ENCODE results near the gene TNS1.

TNS1 gene

DNA sequence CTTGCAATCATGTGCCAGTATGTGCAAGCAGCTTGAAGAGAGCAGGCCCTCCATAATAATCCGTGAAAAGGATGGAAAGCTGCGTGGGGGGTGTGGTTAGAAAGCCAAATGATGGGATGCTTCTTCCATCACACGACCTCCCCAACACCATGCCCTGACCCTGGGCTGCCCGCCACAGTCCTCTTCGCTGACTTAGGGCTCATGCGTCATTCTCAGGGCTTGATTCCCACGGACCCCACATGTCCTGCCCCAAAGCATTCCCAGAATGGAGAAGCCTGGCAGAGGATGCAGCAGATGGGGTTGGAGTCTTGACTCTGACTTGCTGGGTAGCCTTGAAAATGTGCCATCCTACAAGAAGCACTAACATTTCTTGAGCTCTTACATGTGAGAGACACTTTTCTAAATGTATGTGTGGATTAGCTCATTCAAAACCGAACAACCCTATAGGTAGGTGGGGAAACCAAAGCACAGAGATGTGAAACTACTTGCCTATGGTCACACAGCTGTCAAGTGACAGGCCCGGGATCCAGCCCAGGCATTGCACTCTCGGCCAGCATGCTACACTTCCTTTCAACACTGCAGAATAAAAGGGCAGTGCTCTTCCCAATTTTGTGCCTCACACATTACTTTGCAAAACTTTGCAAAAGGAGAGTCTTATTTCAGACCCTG lies 3.7 kb downstream of the TNS1 start:
- no peak for DNase-seq (ENCODE audit: low spot score)

DNA sequence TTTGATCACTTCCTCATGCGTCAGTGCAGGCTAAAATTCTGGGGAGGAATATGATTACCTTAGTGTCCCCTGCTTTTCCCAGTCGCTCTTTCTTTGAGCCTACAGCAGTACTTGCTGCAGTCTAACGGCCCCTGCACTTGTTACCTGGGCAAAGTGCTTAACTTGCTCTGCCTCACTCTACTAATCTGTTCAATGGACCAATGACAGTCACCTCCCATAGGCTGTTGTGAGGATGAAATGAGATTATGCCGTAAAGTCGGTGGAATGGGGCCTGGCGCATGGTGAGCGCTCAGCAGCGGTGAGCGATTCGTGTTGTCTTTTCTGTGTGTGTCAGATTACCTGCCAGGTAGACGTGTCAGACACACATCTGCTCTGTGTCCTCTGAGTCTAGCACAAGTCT lies 5.3 kb downstream of the TNS1 start:
- no peak for DNase-seq (ENCODE audit: low spot score)

DNA sequence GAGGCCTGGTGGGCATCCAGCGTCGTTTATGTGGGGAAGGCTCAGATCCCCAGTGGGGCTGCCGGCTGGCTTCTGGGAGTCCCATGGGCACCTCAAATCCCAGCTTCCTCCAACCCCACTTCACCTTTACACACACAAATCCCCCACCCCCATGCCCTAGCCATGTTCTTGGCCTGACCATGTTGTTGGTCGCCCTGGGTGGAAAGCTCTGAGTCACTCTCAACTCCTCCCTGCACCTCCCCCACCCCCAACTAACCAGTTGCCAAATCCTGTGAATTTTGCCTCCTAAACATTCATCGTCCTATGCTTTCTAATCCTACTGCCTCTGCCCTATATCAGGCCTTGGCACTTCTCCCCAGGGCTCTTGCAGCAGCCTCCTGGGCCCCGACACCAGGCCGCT lies 6.4 kb downstream of the TNS1 start:
- DNase-seq (ENCODE audit: low spot score): no peak

DNA sequence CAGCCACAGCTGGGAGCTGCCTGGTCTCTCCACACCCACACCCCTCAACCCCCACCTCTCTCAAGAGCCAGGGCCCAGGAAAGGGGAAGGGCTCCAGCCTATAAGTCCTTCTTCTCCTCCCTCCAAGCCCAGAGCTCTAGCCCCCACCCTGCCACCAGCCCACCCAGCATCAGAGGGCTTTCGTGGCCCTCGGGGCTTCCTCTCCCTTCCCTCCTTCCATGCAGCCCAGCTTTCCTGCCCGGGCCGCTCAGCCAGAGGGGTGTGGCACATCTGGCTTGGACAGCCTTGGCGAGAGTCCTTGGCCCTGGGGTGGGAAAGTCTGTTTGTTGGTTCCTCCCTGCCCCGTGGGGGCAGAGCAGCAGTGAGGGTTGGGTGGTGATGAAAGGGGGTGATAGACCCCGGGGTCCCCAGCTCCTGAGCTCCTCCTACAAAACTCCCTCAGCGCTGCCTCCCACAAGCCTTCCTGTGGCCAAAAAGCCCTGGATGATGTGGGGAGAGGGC lies 7.0 kb downstream of the TNS1 start:
- peak; percentile 66 for DNase-seq (ENCODE audit: low spot score)

DNA sequence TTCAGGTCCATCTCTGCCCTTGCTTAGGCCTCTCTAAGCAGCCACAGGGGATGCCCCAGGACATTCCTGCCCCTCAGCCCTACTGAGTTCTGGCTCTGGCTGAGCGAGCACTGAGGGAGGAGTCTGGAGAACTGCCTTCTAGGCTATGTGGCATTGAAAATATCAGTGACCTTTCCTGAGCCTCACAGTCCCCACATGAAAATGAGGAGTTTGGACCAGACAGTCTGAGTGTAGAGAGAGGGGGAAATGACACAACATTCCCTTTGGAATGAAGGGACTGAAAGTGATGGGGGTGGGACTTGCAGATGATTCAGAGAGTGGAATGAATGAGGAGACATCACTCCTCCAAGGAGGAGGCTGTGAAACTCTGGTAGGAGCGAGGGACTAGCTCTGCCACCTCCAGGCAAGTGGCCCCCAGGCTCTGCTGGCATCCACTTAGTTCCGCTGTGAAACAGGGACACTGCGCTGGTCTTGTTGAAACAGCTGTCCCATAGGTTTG lies 8.0 kb downstream of the TNS1 start:
- no peak for DNase-seq (ENCODE audit: low spot score)

DNA sequence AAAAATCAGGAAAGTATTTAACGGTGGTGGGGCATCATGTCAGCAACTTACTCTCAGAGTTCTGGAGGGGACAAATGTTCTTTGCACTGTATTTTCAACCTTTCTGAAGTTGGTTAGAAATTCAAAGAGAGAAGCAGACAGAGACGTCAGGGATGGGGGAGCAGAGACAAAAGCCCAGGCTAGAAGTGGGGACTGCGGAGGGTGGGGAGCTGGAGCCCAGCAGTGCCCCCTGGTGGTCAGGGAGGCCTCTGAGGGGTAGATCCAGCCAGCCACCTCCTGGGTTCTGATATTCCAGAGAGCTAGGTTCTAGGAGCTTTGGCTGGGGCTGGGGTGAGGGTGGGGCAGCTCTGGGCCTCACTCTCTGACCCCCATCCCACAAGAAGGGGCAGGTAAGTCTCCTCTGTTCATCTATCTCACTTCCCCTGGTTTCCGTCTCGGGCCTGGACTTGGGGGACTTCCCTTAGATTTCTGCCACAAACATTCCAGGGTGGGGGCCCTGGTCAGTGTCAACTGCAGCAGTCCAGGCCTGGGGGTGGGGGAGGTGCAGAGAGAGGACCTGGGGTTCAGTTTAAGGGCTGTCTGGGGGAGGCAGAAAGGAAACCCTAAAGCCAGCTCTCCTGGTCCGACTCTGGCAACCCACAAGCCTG lies 8.9 kb downstream of the TNS1 start:
- DNase-seq (ENCODE audit: low spot score): peak; percentile 85

DNA sequence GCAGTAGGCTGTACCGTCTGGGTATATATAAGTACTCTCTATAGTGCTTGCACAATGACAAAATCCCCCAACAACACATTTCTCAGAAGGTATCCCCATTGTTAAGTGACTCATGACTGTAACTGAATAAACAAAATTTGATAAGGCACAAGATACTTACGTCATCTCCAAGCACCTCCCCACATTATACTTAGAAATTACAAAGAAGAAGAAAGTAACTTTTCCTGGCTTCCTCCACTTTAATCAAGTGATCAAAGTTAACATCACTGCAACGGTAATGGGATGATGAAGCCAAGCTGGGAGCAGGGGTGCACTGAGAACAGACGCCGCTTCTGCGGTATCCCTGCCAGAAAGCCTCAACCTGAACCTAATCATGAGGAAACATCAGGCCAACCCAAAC lies 9.7 kb downstream of the TNS1 start:
- DNase-seq (ENCODE audit: low spot score): no peak

DNA sequence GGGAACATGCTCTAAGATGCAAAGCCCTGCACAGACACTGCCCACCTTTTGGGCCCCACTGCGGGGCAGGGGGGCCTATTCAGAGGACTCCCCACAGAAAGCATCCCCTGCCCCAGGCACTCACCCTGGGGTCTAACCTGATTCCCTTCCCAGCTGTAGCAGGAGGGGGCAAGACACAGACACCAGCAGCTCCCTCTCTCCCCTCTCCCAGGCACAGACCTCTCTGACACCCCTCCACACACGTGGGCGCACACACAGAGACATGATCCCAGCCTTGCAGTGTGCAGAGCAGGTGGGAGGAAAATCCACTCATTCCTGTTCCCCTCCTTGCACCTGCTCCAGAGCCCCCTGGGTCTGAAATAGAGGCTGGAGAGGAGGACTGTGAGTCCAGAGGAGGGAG lies 10.7 kb downstream of the TNS1 start:
- DNase-seq (ENCODE audit: low spot score): no peak

DNA sequence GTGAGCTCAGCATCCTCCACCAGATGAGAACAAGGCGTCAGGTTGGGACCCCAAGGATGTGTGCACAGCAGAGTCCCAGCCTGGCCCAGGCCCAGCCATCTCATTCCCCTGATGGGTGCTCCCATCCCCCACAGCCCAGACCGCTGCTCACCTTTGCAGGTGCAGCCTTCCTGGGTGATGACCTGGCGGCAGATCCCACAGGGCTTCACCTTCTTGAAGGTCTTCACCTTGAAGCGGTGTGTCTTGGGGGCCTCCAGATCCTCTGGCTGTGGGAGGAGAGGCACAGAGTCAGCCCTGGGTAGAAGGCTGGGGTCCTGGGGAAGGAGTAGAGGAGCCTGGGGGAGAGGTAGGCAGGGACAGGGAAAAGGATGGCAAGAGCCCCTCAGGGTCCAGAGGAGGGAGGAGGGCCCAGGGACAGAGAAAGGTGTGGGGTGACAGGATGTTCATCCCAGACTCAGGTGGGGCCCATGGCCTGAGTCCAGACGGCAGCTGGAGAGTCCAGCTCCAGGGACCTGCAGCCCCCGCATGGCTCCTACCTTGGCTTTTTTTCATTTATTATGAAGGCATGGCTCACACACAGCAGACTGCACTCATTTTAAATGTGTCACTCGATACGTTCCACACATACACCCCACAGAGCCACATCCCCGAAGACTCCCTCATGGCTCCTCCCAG lies 11.9 kb downstream of the TNS1 start:
- no peak for DNase-seq (ENCODE audit: low spot score)

DNA sequence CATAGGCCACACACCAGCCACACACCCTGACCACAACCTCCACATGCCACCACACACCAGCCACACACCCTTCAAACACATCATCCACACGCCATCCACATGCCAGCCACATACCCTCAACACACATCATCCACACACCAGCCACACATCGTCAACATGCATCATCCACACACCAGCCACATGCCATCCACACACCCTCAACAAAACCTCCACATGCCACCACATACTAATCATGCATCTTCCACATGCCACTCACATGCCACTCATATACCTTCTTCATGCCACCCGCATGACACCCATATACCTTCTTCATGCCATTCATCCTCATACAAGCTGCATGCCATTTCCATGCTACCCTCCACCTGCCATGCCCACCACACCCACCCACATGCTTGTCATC lies 12.4 kb downstream of the TNS1 start:
- DNase-seq (ENCODE audit: low spot score): no peak

DNA sequence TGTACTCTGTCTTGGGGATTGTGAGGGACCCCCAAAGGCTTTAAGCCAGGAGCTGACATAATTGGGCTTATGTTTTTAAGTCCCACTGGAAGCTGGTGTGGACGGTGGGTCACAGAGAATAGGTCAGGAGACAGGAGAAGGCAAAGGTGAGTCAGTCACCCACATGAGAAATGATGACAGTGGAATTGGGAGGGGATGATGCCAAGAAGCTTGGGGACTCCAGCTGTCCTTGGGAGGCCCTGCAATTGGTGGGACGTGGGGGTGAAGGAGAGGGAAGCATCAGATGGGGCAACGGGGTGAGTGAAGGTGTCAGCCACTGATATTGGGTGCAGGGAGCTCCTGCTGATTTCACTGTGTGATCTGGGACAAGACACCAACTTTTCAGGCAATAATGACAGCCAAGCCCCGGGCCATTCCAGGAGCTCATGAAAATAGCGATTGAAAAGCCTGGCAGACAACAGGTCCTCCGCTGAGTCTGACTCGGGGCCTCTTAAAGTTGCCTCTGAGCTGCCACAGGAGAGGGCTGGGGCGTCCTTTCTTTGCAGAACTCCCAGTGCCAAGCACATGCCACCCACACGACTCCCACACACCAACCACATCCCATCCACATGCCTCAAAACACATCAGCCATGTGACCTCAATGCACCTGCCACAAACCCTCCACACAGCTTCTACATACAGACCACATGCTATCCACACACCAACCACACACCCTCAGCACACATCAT lies 13.4 kb downstream of the TNS1 start:
- DNase-seq (ENCODE audit: low spot score): no peak

DNA sequence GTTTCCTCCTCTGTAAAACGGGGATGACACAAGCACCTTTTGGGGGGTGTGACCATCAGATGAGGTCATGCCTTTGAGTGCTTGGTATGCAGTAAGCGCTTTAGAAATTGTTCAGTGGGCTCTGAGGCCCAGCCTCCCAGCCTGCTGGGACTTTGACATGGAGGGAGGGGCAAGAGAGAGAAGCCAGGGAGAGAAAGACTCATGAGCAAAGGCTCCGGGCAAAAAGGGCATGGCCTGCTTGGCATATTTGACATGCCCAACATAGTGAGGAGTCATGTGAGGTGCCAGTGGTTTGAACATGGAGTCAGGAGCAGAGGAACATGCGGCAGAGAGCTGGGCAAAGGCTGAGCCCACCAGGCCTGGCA lies 14.0 kb downstream of the TNS1 start:
- no peak for DNase-seq (ENCODE audit: low spot score)

DNA sequence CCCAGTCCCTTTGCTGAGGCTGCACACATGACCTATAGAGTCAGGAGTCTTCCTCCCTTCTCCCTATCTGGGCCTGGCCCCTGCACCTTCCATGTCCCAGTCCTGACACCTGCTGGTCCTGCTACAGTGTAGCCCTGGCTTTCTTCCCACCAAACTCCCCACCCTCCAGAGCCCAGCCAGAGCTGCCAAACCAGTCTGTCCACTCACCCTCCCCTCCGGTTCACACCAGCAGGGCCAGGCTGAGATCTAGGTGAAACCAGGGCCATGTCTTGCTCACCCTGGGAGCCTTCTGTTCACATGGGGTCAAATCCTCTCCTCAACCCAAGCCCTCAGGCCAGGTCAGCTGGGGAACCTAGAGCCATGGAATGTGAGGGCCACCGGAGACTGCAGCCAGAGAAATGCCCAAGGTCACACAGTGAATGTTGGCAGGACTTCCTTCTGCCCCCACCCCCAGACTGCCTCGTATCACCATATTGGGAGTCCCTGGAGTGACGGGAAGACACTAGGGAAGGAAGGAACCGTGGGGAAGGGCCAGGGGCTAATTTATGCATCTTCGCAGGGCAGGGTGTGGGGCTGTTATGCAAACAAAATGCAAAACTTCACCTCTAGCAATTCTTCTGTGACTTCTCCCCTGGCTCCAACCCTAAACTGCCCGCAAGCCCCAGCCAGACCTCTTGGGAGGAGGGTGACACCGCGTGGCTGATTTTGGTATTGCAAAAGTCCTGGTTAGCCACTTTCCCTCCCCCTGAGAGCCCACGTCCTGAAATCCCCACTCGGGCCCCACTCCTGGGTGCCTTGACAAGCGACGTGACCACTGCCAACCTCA lies 14.6 kb downstream of the TNS1 start:
- DNase-seq (ENCODE audit: low spot score): peak; percentile 87

DNA sequence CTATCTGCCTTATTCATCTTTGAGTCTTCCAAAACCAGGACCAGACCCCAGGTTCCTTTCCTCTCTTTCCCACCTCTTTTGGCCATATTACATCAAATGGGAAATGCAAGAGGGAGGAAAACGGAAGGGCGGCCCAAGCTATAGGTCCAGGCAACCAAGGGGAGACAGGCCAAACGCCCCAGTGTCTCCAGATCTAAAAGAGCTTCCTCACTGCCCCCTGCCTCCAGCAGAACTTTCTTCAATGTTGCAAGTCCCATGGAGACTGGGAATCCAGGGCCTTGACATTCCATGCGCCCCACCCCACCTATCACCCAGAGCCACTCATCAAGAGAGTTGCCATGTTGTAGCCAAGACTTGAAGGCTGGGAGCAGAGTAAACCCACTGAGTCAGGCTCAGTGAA lies 15.4 kb downstream of the TNS1 start:
- no peak for DNase-seq (ENCODE audit: low spot score)

DNA sequence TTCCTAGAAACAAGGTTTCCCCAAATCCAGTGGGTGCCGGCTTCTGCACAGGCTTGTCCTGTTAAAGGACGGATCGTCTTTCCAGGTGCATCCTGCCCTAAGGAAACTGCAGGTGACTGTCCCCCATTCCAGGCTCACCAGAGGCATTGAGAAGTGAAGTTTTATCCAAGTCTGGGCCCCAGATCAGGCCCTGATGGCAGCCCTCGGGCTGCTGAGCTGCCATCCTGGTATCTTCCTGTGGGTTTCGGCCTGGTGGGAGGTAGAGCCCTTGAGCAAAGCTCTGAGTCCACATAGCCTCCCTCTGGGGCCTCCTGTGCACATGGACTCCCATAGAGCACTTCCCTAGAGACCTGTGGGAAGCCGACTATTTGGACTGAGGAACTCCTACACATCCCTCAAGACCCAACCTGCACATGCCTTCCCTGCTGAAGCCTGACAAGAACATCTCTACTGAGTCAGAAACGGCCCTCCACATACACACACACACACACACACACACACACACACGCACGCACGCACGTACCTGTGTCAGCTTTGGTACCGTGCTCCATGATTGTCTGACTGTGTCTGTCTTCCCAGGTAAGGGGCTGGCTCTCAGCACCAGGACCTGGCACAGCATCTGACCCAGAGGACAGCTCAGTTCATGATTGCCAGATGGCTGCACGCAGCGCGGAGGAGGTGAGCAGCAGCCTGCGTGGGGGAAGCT lies 16.4 kb downstream of the TNS1 start:
- DNase-seq (ENCODE audit: low spot score): no peak

DNA sequence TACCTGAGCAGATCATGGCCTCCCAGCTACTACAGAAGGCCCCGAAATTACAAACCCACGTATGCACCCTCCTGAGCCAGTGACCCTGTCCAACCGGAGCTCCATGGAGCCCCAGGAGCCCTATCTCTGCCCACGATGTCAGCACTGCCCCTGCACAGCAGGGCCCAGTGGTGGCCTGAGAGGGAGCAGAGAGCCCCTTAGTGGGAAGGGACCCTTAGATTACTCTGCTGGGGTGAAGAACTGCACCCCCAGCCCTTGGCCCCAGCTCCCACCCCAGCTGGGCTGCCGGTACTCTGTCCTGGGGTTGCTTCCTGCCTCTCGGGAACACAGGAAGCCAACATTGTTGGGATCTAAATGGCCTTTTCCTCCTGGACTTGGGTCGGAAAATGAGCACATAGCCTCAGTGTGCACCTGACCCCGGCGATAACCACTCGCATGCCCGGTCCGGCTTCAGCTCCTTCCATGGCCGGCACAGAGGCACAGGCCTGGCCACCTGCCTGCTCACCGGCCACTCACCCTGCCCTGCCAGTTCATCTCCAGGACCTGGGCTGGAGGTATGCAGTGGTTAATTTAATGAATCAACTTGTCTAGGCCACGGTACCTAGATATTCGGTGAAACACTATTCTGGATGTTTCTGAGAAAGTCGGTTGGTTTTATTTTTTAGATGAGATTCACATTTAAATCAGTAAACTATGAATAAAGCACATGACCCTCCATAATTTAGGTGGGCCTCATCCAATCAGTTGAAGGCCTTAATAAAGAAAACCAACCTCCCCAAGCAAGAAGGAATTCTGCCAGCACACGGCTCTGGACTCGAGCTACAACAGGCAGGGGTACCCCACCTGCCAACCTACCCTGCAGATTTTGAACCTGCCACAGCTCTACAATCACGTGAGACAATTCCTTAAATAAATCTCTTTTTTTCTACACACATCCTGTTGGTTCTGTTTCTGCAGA lies 19.2 kb downstream of the TNS1 start:
- DNase-seq (ENCODE audit: low spot score): no peak

DNA sequence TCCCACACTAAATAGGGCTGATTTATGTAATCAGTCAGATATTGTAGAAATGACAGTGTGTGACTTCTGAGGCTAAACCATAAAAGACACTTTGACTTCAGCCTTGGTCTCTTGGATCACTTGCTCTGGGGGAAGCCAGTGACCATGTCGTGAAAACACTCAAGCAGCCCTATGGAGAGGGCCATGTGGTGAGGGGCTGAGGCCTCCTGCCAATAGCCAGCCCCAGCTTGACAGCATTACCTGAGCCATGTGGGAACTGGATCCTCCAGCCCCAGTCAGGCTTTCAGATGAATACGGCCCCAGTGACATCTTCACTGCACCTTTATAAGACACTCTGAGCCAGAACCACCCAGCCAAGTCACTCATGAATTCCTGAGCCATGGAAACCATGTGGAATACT lies 20.8 kb downstream of the TNS1 start:
- no peak for DNase-seq (ENCODE audit: low spot score)

DNA sequence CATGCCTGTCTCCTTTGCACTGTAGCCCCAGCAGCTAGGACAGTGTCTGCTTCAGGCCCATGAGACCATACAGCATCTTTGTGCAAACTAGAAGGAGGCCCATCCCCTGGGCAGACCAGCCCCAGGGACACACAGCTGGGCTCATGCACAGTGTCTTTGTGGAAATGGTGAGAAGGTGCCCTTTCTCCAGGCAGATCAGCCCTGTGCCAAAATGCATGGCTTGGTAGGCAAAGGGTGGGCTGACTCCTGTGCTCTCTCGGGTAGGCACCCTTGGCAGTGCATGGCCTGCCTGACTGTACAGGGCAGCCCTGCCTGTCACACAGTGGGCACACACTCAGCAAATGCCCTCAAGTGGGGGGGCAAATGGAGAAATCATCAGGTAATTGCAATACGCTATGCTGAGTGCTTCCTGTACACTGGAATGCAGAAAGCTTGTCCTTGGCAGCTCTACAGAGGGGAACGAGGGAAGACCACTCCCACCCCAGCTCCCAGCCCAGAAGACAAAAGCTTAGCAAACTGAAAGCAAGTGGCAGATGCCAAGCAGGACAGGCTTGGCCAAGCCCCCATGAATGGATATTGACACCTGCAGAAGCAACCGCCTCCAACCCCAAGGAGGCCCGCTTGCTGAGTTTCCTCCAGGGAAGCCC lies 21.6 kb downstream of the TNS1 start:
- DNase-seq (ENCODE audit: low spot score): no peak

DNA sequence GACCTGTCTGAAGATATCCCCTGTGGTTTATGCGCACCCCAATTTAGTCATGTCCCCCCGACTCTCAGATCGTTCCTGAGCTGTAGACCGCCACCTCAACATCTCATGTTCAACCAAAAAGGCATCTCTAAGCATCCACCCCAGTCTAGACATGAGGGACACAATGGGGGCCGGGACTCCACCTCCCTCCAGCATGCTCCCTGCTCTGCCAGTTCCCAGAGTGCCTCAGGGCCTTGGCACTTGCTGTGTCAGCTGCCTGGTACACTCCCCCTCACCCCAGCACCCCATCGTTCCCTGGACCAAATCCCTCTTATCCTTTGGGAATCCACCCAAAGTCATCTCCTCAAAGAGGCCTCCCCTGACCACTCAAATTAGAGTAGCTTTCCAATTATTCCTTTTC lies 22.2 kb downstream of the TNS1 start:
- DNase-seq (ENCODE audit: low spot score): no peak

Data from ecto neural progenitor cell (in vitro differentiated cells).